Bronchial epithelial cell (primary cell): ENCODE results near the gene FAM237B. TPM values are rescaled to one million over a fixed set of nuclear protein-coding genes. Genes with fewer than 3 reads are reported as not detected.
"Not testable (repeated sequence)": the region's sequence is repeated elsewhere in the genome, so short reads cannot be mapped to it uniquely, and the experiment has no call there.

Source experiments
- DNase-seq: peaks from one replicate; pipeline ENCODE4 v3.0.0-alpha.2; 2010; ENCODE audit warnings: low read depth
- FAIRE-seq: peaks from 2 replicates; lab custom pipeline; 2011; peaks lifted over from hg19 to GRCh38; lab: Jason Lieb, UNC
- H3K27me3 ChIP-seq: 2 replicates; pipeline ENCODE4 v1.5.1; 2011; ENCODE audit warnings: low read length; ENCODE audit not compliant: control insufficient read depth, insufficient read depth
- H3K36me3 ChIP-seq: 2 replicates; pipeline ENCODE4 v1.5.1; 2011; ENCODE audit warnings: low read length; ENCODE audit not compliant: control insufficient read depth, insufficient read depth
- H3K4me3 ChIP-seq: 2 replicates; pipeline ENCODE4 v1.5.1; 2011; ENCODE audit warnings: mild to moderate bottlenecking, low read depth, low read length, control low read depth
- total RNA-seq: library from RNA; depleted of rRNA; stranded (reverse); fragments of >200 nt; gene quantifications from 2 replicates; pipeline ENCODE4 v1.2.1, GENCODE V29; 2014
- TF ChIP-seq, protein P1 (sequence below): IDR thresholded peaks from 2 replicates; pipeline ENCODE4 v1.5.1; 2011; ENCODE audit warnings: mild to moderate bottlenecking, moderate library complexity, low read length, control low read depth, inconsistent platforms; ENCODE audit not compliant: insufficient read depth, severe bottlenecking

Gene FAM237B
- not detected in 2 replicates for total RNA-seq

DNA sequence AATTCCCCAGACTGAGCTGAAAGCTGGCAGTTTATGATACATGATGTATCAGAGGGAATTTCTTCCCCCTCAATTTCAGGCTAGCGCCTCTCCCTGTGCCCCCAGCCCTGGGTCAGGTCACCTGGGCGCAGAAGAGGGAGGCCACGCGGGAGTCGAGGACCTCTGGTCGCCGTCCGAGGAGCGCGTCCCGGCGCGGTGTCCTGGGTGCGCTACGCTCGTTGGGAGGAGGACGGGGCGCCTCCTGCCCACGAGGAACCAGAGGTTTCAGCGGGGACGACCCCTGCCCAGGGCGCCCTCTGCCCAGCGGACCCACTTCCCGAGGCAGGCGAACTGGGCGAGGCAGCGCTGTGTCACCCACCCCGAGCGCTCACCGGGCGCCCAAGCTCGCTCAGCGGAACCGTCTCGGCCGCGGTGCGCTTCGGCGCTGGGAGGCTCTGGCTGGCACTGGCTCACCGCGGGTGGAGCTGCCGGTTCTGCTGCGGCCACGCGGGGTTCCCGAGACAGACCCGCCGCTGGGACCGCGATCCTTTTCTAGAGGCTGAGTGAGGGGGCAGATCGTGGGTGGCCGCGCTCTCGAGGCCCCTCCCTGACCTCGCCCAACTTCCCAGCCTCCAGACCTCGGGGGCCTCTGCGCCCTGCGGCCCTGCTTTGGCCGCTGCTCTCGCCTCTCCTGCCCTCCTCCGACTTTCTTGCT is at the start of gene FAM237B:
Gene FAM237B, minus strand, starts transcription at position 504 of the 694 bp plus-strand sequence. CDS start 1,556 bp downstream, outside the sequence.
- FAIRE-seq = no peak
- DNase-seq = no peak
- H3K36me3 ChIP-seq = no peaks in the 10 kb centered on the region
- TF ChIP-seq, protein P1, sequence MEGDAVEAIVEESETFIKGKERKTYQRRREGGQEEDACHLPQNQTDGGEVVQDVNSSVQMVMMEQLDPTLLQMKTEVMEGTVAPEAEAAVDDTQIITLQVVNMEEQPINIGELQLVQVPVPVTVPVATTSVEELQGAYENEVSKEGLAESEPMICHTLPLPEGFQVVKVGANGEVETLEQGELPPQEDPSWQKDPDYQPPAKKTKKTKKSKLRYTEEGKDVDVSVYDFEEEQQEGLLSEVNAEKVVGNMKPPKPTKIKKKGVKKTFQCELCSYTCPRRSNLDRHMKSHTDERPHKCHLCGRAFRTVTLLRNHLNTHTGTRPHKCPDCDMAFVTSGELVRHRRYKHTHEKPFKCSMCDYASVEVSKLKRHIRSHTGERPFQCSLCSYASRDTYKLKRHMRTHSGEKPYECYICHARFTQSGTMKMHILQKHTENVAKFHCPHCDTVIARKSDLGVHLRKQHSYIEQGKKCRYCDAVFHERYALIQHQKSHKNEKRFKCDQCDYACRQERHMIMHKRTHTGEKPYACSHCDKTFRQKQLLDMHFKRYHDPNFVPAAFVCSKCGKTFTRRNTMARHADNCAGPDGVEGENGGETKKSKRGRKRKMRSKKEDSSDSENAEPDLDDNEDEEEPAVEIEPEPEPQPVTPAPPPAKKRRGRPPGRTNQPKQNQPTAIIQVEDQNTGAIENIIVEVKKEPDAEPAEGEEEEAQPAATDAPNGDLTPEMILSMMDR = no peak
- peak within 1 kb of the TSS; percentile 14 for H3K4me3 ChIP-seq
- H3K27me3 ChIP-seq = peaks cover 23% of the 10 kb centered on the region

DNA sequence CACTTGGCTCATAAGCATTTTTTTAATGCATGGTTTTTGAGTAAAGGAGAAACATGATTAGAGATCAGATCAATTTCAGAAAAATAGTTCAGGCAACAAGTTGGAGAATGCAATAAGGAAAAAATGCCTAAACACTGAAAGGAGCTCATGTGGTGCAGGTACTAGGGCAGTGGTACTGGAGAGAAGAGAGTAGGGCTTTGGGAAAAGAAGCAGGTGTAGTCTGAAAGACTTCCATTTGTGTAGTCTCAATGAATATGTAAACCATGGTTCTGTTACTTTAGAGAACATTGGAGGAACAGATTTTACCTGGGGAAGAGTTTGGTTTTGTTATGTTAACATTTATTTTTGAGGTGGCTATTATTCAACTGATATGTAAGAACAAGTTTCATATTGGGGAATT is 30.9 kb upstream of the FAM237B start:
- TF ChIP-seq, protein P1 = no peak
- H3K4me3 ChIP-seq = no peak overlapping the region
- FAIRE-seq (no peak), DNase-seq (no peak)
- peaks cover 2% of the 10 kb centered on the region for H3K36me3 ChIP-seq
- no peaks in the 10 kb centered on the region for H3K27me3 ChIP-seq

DNA sequence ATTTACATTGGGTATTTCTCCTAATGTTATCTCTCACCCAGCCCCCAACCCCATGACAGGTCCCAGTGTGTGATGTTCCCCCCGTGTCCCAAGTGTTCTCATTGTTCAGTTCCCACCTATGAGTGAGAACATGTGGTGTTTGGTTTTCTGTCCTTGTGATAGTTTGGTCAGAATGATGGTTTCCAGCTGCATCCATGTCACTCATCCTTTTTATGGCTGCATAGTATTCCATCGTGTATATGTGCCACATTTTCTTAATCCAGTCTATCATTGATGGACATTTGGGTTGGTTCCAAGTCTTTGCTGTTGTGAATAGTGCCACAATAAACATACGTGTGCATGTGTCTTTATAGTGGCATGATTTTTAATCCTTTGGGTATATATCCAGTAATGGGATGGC is 28.9 kb upstream of the FAM237B start:
- not testable (repeated sequence) for H3K4me3 ChIP-seq, H3K36me3 ChIP-seq, FAIRE-seq

DNA sequence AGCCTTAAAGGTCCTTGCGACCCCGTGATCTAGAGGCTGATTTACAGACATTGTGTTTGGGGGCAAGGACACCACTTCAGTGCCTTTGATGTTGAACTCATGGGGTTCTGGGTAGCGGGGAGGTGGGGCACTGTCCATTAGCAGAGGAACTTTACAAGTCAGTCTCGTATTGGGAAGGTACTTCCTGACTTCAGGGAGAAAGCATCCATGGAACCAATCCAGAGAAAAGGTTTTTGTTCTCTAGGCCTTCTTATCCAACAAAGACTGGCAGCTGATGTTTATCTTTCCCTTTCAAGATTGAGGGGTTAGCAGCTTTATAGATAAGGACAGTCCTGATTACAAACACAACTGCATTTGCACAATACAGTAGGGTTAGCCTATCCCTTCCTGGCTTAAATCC is 28.2 kb upstream of the FAM237B start:
- Histone ChIP-seq H3K4me3 (no peak overlapping the region), H3K27me3 (no peaks in the 10 kb centered on the region), H3K36me3 (peaks cover 1% of the 10 kb centered on the region)
- no peak for DNase-seq
- TF ChIP-seq, protein P1 = no peak
- FAIRE-seq = no peak

More for the DNA sequence above, 28.9 kb upstream of the FAM237B start:
- DNase-seq, H3K27me3 ChIP-seq: not testable (repeated sequence)

DNA sequence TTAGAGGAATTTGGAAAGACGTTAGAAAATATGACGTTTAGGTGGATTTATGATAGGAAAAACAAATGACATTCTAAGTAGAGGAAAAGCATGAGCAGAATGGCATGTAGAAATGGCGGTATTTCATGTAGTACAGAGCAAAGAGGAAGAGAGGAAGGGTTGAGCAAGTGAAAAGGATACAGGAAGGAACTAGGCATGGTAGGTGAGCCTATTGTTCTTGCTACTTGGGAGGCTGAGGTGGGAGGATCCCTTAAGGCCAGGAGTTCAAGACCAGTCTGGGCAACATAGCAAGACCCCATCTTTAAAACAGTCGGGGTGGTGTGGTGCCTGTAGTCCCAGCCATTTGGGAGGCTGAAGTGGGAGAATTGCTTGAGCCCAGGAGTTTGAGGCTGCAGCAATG is 26.7 kb upstream of the FAM237B start:
- H3K4me3 ChIP-seq = no peak overlapping the region
- H3K27me3 ChIP-seq = no peaks in the 10 kb centered on the region
- H3K36me3 ChIP-seq = no peaks in the 10 kb centered on the region
- TF ChIP-seq, protein P1 = no peak
- FAIRE-seq (no peak), DNase-seq (no peak)

DNA sequence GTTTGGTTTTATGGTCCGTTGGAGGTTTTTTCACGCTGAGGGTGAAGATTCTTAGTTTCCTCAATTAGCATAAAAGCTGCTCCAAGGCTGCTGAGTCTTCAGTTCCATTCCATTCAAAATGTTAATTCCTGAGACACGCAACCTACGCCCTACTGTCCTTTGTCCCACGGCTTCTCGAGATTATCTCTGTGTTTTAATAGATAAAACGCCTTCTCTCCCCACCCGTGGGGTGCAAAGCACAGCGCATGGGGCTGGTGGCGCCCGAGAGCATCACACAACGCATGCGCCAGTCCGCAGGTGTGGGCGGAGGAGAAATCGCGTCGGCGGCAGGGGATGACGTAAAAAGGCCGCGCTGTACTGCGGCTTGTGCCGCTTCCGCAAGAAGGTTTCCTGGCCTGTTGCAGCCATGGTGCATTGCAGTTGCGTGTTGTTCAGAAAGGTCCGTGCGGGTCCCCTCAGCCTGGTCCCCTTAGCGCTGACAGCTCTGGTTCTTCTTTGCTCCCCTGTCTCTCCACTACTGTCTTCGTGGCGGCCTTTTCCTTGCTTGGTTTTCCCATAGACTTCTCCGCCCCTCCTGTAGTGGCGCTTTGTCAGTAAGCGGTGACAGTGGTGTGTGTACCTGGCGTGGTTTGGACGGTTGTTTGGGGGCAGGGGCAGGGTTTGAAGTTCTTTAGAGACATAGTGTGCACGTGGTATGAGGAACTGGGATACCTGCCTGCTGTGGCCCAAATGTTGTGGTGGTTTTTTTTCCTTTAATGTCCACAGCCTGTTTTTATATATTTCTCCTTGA is 25.4 kb upstream of the FAM237B start, which contains the start of gene GTPBP10:
Gene GTPBP10, plus strand, starts transcription at position 381 of the 790 bp plus-strand sequence. Its CDS starts 26 bp downstream, at position 407.
- Histone ChIP-seq H3K27me3 (no peaks in the 10 kb centered on the region), H3K4me3 (peak within 1 kb of the TSS; percentile 71), H3K36me3 (no peaks in the 10 kb centered on the region)
- peak; percentile 43 for FAIRE-seq
- peak; percentile 91 for DNase-seq
- TF ChIP-seq, protein P1 = peak; percentile 83
